Liver (tissue), 9 donors: ENCODE data around the gene RSPH6A. TPM values are rescaled to one million over a fixed set of nuclear protein-coding genes. Genes with fewer than 3 reads are reported as not detected.

Experiments
- DNase-seq: peaks from one replicate; pipeline ENCODE4 v3.0.0-alpha.2; 2017; ENCODE audit warnings: low spot score
- H3K27ac ChIP-seq, 2 donors: one replicate each; pipeline ENCODE4 v1.7.0; 2013; ENCODE audit warnings: inconsistent platforms in 2 of 2, low read length in 2 of 2, control low read depth in 1 of 2, low read depth in 1 of 2, mild to moderate bottlenecking in 1 of 2
- H3K27me3 ChIP-seq, 4 donors: one replicate each; pipeline versions ENCODE4 v1.6.1 to v1.7.0; 2013; ENCODE audit warnings: low read length in 3 of 4, inconsistent platforms in 1 of 4, mild to moderate bottlenecking in 1 of 4, moderate library complexity in 1 of 4; ENCODE audit not compliant: control insufficient read depth in 4 of 4, insufficient read depth in 4 of 4
- H3K36me3 ChIP-seq, 4 donors: one replicate each; pipeline versions ENCODE4 v1.6.1 to v1.7.0; 2013; ENCODE audit warnings: low read length in 3 of 4, mild to moderate bottlenecking in 3 of 4, low read depth in 1 of 4, moderate library complexity in 1 of 4; ENCODE audit not compliant: control insufficient read depth in 4 of 4, insufficient read depth in 3 of 4
- H3K4me1 ChIP-seq, 4 donors: one replicate each; pipeline versions ENCODE4 v1.6.1 to v1.7.0; 2013; ENCODE audit warnings: low read length in 3 of 4, mild to moderate bottlenecking in 3 of 4, moderate library complexity in 1 of 4; ENCODE audit not compliant: control insufficient read depth in 4 of 4, insufficient read depth in 4 of 4
- H3K4me3 ChIP-seq, 3 donors: one replicate each; pipeline versions ENCODE4 v1.6.1 to v1.7.0; 2013; ENCODE audit warnings: low read length in 3 of 3, control low read depth in 1 of 3, low read depth in 1 of 3, mild to moderate bottlenecking in 1 of 3
- H3K9ac ChIP-seq, 2 donors: one replicate each; pipeline ENCODE4 v1.7.0; 2013; ENCODE audit warnings: low read length in 2 of 2, mild to moderate bottlenecking in 2 of 2, moderate library complexity in 2 of 2, control low read depth in 1 of 2, low read depth in 1 of 2
- H3K9me3 ChIP-seq, 4 donors: one replicate each; pipeline versions ENCODE4 v1.6.1 to v1.7.0; 2013; ENCODE audit warnings: low read length in 3 of 4; ENCODE audit not compliant: control insufficient read depth in 4 of 4
- FOXA2 ChIP-seq: IDR thresholded peaks from 2 replicates; pipeline ENCODE4 v1.6.1; 2016; ENCODE audit warnings: antibody characterized with exemption
- GABPA ChIP-seq, 2 donors: IDR thresholded peaks in 1 of 2; conservative IDR thresholded peaks in 1 of 2; 2 replicates each; pipeline ENCODE4 v1.6.1; 2016; ENCODE audit warnings: antibody characterized with exemption in 2 of 2, mild to moderate bottlenecking in 1 of 2, moderate library complexity in 1 of 2
- NR2F2 ChIP-seq: IDR thresholded peaks from 2 replicates; pipeline ENCODE4 v1.6.1; 2016; ENCODE audit warnings: antibody characterized with exemption
- SP1 ChIP-seq: IDR thresholded peaks from 2 replicates; pipeline ENCODE4 v1.6.1; 2018; ENCODE audit warnings: antibody characterized with exemption, mild to moderate bottlenecking
- YY1 ChIP-seq: IDR thresholded peaks from 2 replicates; pipeline ENCODE4 v1.6.1; 2016; ENCODE audit warnings: antibody characterized with exemption, mild to moderate bottlenecking
- WGBS: extraction: QIAGEN DNeasy Blood & Tissue Kit; methylation state at CpG from one replicate; pipeline ENCODE4 v1.1.7; 2013; 5-methylcytosine and 5-hydroxymethylcytosine counted together
- polyA plus RNA-seq, 2 donors: library from polyadenylated mRNA; stranded (reverse) in 1 of 2; unstranded in 1 of 2; fragments of 200-250 nt in 1 of 2; fragments of >200 nt in 1 of 2; fragmentation: Nextera tagmentation in 1 of 2; extraction: Ambion mirVana in 1 of 2; gene quantifications; one replicate each; pipeline versions ENCODE4 v1.2.1 to v1.2.3, GENCODE V29; 2013 to 2015
- total RNA-seq, 2 donors: library from RNA; depleted of rRNA; stranded (reverse); fragments of >200 nt; gene quantifications; one replicate each; pipeline ENCODE4 v1.2.3, GENCODE V29; 2014
- TF ChIP-seq, protein P1 (sequence below): IDR thresholded peaks from 2 replicates; pipeline ENCODE4 v1.6.1; 2016; ENCODE audit warnings: antibody characterized with exemption, mild to moderate bottlenecking
- TF ChIP-seq, protein P2 (sequence below): IDR thresholded peaks from 2 replicates; pipeline ENCODE4 v1.6.1; 2016; ENCODE audit warnings: antibody characterized with exemption
- TF ChIP-seq, protein P3 (sequence below): IDR thresholded peaks from 2 replicates; pipeline ENCODE4 v1.6.1; 2016; ENCODE audit warnings: antibody characterized with exemption
- TF ChIP-seq, protein P4 (sequence below): IDR thresholded peaks from 2 replicates; pipeline ENCODE4 v1.6.1; 2016; ENCODE audit warnings: antibody characterized with exemption
- donor health status: healthy.
- donor health status: healthy.
- donor health status: healthy.
- donor health status: healthy.
- donor health status: healthy.

Gene RSPH6A
- total and polyA plus RNA-seq, 4 donors = 0.08 TPM; not detected in 3

DNA sequence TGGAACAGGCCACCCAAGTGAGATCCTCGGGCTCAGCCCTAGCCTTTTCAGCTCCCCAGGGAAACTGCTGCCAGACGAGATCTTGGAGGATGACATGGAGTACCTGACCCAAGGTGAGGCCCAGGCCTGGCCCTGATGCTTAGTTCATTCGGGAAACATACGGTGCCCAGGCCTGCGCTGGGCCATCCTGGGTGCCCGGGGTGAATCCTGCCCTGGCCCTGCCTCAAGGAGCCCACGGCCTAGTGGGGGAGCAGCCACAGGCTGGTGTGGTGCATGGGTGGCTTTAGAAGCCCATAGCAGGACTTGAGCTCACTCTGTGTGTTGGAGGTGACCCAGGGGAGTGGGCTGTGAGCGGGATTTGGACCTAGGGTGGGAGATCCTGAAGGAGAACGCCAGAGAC is 56.2 kb downstream of the RSPH6A start (continued):
- TF ChIP-seq, protein P1, sequence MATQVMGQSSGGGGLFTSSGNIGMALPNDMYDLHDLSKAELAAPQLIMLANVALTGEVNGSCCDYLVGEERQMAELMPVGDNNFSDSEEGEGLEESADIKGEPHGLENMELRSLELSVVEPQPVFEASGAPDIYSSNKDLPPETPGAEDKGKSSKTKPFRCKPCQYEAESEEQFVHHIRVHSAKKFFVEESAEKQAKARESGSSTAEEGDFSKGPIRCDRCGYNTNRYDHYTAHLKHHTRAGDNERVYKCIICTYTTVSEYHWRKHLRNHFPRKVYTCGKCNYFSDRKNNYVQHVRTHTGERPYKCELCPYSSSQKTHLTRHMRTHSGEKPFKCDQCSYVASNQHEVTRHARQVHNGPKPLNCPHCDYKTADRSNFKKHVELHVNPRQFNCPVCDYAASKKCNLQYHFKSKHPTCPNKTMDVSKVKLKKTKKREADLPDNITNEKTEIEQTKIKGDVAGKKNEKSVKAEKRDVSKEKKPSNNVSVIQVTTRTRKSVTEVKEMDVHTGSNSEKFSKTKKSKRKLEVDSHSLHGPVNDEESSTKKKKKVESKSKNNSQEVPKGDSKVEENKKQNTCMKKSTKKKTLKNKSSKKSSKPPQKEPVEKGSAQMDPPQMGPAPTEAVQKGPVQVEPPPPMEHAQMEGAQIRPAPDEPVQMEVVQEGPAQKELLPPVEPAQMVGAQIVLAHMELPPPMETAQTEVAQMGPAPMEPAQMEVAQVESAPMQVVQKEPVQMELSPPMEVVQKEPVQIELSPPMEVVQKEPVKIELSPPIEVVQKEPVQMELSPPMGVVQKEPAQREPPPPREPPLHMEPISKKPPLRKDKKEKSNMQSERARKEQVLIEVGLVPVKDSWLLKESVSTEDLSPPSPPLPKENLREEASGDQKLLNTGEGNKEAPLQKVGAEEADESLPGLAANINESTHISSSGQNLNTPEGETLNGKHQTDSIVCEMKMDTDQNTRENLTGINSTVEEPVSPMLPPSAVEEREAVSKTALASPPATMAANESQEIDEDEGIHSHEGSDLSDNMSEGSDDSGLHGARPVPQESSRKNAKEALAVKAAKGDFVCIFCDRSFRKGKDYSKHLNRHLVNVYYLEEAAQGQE = no peak
- TF ChIP-seq, protein P2, sequence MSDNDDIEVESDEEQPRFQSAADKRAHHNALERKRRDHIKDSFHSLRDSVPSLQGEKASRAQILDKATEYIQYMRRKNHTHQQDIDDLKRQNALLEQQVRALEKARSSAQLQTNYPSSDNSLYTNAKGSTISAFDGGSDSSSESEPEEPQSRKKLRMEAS = no peak
- no peak for TF ChIP-seq NR2F2

DNA sequence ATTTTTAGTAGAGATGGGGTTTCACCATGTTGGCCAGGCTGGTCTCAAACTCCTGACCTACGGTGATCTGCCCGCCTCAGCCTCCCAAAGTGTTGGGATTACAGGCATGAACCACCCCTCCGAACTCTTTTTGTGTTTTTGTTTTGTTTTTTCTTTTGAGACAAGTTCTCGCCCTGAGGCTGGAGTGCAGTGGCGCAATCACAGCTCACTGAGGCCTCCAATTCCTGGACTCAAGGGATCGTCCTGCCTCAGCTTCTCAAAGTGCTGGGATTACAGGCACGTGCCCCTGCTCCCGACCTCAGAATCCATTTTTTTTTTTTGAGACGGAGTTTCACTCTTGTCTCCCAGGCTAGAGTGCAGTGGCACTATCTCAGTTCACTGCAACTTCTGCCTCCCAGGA is 57.4 kb downstream of the RSPH6A start:
- no peaks in the 10 kb centered on the region for H3K9me3 ChIP-seq
- H3K36me3 ChIP-seq = no peaks in the 10 kb centered on the region
- no peak for DNase-seq
- H3K4me1 ChIP-seq = no peaks in the 10 kb centered on the region
- TF ChIP-seq FOXA2 (no peak), SP1 (no peak), YY1 (no peak), GABPA (IDR thresholded peaks at IDR 0.05 in 1 of 2, conservative IDR thresholded peaks at IDR 0.05 in 1 of 2) (no peak)
- TF ChIP-seq, protein P1 = no peak
- TF ChIP-seq, protein P3, sequence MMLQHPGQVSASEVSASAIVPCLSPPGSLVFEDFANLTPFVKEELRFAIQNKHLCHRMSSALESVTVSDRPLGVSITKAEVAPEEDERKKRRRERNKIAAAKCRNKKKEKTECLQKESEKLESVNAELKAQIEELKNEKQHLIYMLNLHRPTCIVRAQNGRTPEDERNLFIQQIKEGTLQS = no peak
- TF ChIP-seq, protein P4, sequence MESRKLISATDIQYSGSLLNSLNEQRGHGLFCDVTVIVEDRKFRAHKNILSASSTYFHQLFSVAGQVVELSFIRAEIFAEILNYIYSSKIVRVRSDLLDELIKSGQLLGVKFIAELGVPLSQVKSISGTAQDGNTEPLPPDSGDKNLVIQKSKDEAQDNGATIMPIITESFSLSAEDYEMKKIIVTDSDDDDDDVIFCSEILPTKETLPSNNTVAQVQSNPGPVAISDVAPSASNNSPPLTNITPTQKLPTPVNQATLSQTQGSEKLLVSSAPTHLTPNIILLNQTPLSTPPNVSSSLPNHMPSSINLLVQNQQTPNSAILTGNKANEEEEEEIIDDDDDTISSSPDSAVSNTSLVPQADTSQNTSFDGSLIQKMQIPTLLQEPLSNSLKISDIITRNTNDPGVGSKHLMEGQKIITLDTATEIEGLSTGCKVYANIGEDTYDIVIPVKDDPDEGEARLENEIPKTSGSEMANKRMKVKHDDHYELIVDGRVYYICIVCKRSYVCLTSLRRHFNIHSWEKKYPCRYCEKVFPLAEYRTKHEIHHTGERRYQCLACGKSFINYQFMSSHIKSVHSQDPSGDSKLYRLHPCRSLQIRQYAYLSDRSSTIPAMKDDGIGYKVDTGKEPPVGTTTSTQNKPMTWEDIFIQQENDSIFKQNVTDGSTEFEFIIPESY = no peak
- H3K27ac ChIP-seq = no peak overlapping the region
- H3K4me3 ChIP-seq = no peak overlapping the region
- H3K9ac ChIP-seq = no peak overlapping the region
- no peaks in the 10 kb centered on the region for H3K27me3 ChIP-seq
- 86% methylated on average over 9 of the region's 9 CpGs for WGBS

DNA sequence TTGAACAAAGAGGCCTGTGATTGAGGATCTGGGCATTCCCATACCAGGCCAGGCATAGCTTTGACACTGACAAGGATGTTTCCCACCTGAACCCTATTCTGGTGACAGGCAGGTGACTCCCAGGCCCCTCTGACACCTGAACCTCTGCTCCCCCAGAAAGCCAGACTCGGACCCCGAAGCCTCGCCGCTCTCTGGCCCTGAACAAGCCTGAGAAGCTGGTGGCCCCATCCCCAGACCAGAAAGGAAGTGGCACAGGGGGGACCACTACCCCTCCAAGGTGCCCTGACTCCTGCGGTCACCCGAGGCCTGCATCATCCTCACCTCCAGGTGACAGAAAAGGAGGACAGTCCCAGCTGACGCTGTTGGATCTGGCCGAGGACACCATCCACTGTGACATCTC is 60.8 kb downstream of the RSPH6A start:
- Histone ChIP-seq H3K4me3 (no peak overlapping the region), H3K9ac (no peak overlapping the region), H3K36me3 (no peaks in the 10 kb centered on the region), H3K27me3 (no peaks in the 10 kb centered on the region), H3K9me3 (no peaks in the 10 kb centered on the region), H3K4me1 (no peaks in the 10 kb centered on the region), H3K27ac (no peak overlapping the region)
- TF ChIP-seq NR2F2 = no peak
- TF ChIP-seq, protein P2 = no peak
- no peak for DNase-seq
- WGBS = 97% methylated on average over 8 of the region's 8 CpGs
